Measurements from ENCODE around the gene GHR.

Gene GHR

DNA sequence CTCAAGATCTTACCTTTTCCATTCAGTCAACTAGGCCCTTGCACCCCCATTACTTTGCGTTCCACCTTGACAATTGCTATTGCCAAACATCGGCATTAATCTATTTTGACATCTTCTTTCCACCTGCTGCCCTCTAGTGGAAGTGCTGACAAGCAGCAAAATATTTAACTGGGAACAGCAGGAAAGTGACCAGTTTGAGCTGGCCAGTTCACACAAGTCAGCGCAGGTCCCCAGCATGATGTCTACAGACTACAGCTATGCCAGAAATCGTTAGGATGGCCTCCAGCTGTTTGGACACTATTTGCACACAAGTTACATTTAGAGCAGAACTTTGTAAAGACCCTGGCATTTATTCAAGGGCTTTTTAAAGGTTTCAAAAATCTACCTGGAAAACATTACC, 160.1 kb downstream of the GHR start:
- H3K4me3 Mint-ChIP-seq = no peak overlapping the region
- H3K36me3 Mint-ChIP-seq = no peaks in the 10 kb centered on the region
- no peaks in the 10 kb centered on the region for H3K4me1 Mint-ChIP-seq (ENCODE audit: low read depth)
- peaks cover 11% of the 10 kb centered on the region for H3K27me3 Mint-ChIP-seq
- no peak overlapping the region for H3K27ac Mint-ChIP-seq
- no peaks in the 10 kb centered on the region for H3K9me3 Mint-ChIP-seq (ENCODE audit: low read depth)

- Mint-ChIP-seq H3K27ac (no peak overlapping the region), H3K27me3 (peaks cover 11% of the 10 kb centered on the region), H3K4me3 (no peak overlapping the region), H3K36me3 (no peaks in the 10 kb centered on the region), H3K4me1 (ENCODE audit: low read depth) (no peaks in the 10 kb centered on the region), H3K9me3 (ENCODE audit: low read depth) (no peaks in the 10 kb centered on the region)
Observed at GRCh38 chr5:42586625-42587024, 163.4 kb downstream of the GHR start.

DNA sequence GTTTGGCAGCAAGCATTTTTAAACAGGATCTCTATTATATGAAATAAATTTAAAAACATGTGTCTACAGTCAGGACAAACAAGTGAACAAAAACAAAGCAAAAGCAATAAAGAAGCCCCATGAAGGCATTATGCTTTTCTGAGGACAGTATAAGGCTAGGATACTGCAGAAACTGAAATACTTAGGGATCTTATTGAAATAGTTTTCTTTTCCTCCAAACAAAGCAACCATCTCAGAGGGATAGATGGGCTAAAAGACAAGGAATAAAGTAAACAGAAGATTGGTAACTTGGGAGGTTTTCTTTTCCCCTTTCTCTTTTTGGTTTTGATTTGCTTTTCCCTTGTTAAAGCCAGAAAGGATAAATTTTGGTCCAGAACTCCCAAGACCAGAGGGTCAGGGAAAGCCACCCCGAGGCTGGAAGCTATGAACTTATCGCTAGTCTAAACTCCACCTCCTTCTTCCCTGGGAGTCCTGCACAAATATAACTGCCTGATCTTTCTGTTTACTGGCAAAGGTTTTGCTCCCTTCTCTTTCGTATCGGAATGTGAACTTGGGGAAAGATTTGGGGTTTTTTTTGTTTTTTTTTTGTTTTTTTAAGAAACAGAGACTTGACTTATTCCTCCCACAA, 164.0 kb downstream of the GHR start:
- no peaks in the 10 kb centered on the region for H3K9me3 Mint-ChIP-seq (ENCODE audit: low read depth)
- H3K27ac Mint-ChIP-seq = no peak overlapping the region
- H3K4me3 Mint-ChIP-seq = no peak overlapping the region
- no peaks in the 10 kb centered on the region for H3K4me1 Mint-ChIP-seq (ENCODE audit: low read depth)
- peaks cover 11% of the 10 kb centered on the region for H3K27me3 Mint-ChIP-seq
- no peaks in the 10 kb centered on the region for H3K36me3 Mint-ChIP-seq

DNA sequence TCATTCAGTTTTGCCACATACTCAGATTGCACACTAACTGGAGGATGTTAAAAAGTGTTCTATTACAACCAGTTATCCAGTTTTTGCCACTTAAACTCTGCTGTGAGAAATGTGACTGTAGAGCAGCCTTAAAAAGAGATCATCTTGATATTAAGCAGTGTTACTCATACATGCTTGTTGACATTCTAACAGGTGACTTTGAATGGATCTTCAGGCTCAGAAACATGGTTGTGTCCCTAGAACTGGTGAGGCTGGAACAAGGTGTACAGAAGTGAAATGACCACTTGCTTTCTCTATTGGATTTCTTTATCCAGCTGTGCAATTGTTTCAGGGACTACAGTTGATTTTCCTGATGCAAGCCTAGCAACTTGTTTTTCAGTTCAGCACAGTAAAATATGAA, 167.3 kb downstream of the GHR start:
- Mint-ChIP-seq H3K27me3 (peaks cover 18% of the 10 kb centered on the region), H3K27ac (no peak overlapping the region), H3K4me1 (ENCODE audit: low read depth) (no peaks in the 10 kb centered on the region), H3K4me3 (no peak overlapping the region), H3K36me3 (no peaks in the 10 kb centered on the region), H3K9me3 (ENCODE audit: low read depth) (no peaks in the 10 kb centered on the region)

GRCh38 chr5:42591015-42591414, 167.8 kb downstream of the GHR start:
- Mint-ChIP-seq H3K4me1 (ENCODE audit: low read depth) (no peaks in the 10 kb centered on the region), H3K36me3 (no peaks in the 10 kb centered on the region), H3K27ac (no peak overlapping the region), H3K27me3 (peaks cover 19% of the 10 kb centered on the region), H3K4me3 (no peak overlapping the region), H3K9me3 (ENCODE audit: low read depth) (no peaks in the 10 kb centered on the region)

DNA sequence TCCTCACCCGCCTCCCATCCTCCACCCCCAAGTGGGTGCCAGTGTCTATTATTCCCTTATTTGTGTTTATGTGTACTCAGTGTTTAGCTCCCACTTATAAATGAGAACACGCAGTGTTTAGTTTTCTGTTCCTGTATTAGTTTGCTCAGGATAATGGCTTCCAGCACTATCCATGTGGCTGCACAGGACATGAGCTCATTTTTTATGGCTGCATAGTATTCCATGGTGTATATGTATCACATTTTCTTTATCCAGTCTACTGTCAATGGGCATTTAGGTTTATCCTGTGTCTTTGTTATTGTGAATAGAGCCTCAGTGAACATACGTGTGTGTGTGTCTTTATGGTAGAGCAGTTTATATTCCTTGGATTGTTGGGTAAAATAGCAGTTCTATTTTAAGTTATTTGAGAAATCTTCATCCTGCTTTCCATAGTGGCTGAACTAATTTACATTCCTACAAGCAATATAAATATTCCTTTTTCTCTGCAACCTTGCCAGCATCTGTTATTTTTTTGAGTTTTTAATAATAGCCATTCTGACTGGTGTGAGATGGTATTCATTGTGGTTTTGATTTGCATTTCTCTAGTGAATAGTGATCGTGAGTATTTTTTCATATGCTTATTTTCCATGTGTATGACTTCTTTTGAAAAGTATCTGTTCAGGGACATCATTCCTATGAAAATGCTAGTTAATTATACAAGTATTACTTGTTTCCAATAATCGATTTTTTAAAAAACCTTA, 169.3 kb downstream of the GHR start:
- Mint-ChIP-seq H3K4me3 (no peak overlapping the region), H3K27ac (no peak overlapping the region), H3K36me3 (no peaks in the 10 kb centered on the region), H3K9me3 (ENCODE audit: low read depth) (no peaks in the 10 kb centered on the region), H3K4me1 (ENCODE audit: low read depth) (no peaks in the 10 kb centered on the region), H3K27me3 (peaks cover 14% of the 10 kb centered on the region)

GRCh38 chr5:42593591-42593990, 170.4 kb downstream of the GHR start:
- Mint-ChIP-seq H3K4me1 (ENCODE audit: low read depth) (no peaks in the 10 kb centered on the region), H3K27ac (no peak overlapping the region), H3K36me3 (no peaks in the 10 kb centered on the region), H3K9me3 (ENCODE audit: low read depth) (no peaks in the 10 kb centered on the region), H3K4me3 (no peak overlapping the region), H3K27me3 (peaks cover 12% of the 10 kb centered on the region)

DNA sequence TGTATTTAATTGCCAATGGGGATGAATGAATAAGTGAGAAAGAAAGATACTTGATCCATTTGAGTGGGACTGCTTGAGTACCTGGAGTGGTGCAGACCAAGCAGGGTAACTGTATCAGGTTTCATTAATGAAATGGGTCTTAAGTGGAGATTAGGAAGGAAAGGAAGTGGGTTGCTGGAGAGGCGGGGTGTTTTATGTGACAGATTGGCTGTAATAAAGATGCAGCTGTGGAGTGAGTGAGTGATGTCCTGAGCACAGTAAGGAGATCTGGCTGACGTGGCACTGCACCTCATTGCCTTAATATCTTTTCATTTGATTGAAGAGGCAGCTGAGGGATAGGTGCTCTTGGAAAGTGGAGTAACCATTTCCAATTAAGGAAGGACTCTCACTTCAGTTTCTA, 172.4 kb downstream of the GHR start:
- no peak overlapping the region for H3K4me3 Mint-ChIP-seq
- no peak overlapping the region for H3K27ac Mint-ChIP-seq
- H3K27me3 Mint-ChIP-seq = peaks cover 10% of the 10 kb centered on the region
- H3K36me3 Mint-ChIP-seq = no peaks in the 10 kb centered on the region
- H3K4me1 Mint-ChIP-seq (ENCODE audit: low read depth) = no peaks in the 10 kb centered on the region
- H3K9me3 Mint-ChIP-seq (ENCODE audit: low read depth) = no peaks in the 10 kb centered on the region

DNA sequence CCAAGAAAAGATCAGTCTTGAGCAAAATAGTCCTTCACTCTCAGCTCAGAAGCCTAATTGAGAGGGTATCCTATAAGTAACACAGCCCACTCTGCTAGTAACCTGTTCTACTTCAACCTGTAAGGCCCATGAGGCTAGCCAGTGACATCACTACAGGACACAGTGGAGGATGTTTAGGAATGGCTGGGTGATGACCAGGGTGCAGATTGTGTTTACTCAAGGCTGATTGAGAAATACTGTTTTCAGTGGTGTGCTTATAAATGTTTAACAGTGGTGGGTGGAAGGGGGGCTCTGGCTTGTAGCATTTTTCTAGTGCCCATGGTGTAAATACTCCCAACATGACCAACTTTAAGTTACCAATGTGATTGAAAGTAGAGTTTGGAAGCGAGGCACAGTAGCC, 173.6 kb downstream of the GHR start:
- no peak overlapping the region for H3K4me3 Mint-ChIP-seq

GRCh38 chr5:42597318-42597937, 174.2 kb downstream of the GHR start:
- Mint-ChIP-seq H3K27me3 (peaks cover 8% of the 10 kb centered on the region), H3K27ac (no peak overlapping the region), H3K9me3 (ENCODE audit: low read depth) (no peaks in the 10 kb centered on the region), H3K4me3 (no peak overlapping the region), H3K36me3 (no peaks in the 10 kb centered on the region), H3K4me1 (ENCODE audit: low read depth) (no peaks in the 10 kb centered on the region)

More for the DNA sequence above, 173.6 kb downstream of the GHR start:
- Mint-ChIP-seq H3K4me1 (ENCODE audit: low read depth) (no peaks in the 10 kb centered on the region), H3K9me3 (ENCODE audit: low read depth) (no peaks in the 10 kb centered on the region), H3K36me3 (no peaks in the 10 kb centered on the region), H3K27ac (no peak overlapping the region), H3K27me3 (peaks cover 10% of the 10 kb centered on the region)

DNA sequence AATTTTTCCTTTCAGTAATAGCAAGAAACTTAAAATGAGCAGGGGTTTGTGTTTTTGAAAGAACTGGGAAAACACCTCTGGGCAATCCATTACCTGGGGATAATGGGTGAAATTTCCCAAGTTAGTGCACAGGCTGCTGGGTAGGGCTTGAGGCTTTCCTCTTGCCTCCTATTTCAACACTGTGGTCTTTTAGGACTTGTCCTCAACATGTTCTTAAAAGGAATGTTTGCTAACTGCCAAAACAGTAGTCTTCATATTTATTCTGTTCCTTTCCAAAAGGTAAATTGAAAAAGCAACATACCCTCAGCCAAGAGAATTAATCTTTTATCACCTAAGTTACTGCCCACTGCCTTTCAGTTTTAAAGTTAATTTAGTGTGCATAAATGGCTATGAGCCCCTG, 175.1 kb downstream of the GHR start:
- Mint-ChIP-seq H3K4me1 (ENCODE audit: low read depth) (no peaks in the 10 kb centered on the region), H3K9me3 (ENCODE audit: low read depth) (no peaks in the 10 kb centered on the region), H3K4me3 (no peak overlapping the region), H3K27ac (no peak overlapping the region), H3K27me3 (peaks cover 4% of the 10 kb centered on the region), H3K36me3 (no peaks in the 10 kb centered on the region)

GRCh38 chr5:42599106-42599505, 175.9 kb downstream of the GHR start:
- Mint-ChIP-seq H3K36me3 (no peaks in the 10 kb centered on the region), H3K4me1 (ENCODE audit: low read depth) (no peaks in the 10 kb centered on the region), H3K4me3 (no peak overlapping the region), H3K27ac (no peak overlapping the region), H3K9me3 (ENCODE audit: low read depth) (no peaks in the 10 kb centered on the region), H3K27me3 (peaks cover 4% of the 10 kb centered on the region)

- no peak overlapping the region for H3K27ac Mint-ChIP-seq
- no peak overlapping the region for H3K4me3 Mint-ChIP-seq
- peaks cover 3% of the 10 kb centered on the region for H3K27me3 Mint-ChIP-seq
- H3K4me1 Mint-ChIP-seq (ENCODE audit: low read depth) = no peaks in the 10 kb centered on the region
- no peaks in the 10 kb centered on the region for H3K9me3 Mint-ChIP-seq (ENCODE audit: low read depth)
- no peaks in the 10 kb centered on the region for H3K36me3 Mint-ChIP-seq
Observed at GRCh38 chr5:42600441-42600840, 177.2 kb downstream of the GHR start.

DNA sequence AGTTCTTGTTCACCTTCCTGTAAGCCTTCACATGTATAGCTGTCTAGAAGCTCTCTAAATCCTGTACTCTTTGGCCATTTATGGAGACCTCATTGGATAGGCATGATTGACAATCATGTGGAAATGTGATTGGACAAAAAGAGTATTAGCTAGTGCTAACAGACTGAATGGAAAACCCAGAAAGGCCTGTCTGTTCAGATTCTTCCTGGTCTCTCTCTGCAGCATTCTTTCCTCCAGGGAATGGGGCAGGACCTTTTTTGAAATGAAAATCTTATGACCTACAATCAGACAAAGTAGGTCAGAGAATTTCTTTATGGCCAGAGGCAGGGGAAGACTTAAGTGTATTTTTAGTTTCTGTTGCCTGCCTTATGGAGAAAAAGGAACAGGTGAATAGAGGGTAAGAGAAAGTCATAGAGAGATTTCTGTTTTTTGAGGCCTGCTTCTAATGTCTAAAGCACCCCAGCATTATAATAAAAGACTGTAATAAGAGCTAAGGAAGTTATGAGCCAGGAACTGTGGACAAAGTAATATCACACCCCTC, 181.0 kb downstream of the GHR start:
- Mint-ChIP-seq H3K27me3 (peaks cover 13% of the 10 kb centered on the region), H3K4me1 (ENCODE audit: low read depth) (no peaks in the 10 kb centered on the region), H3K9me3 (ENCODE audit: low read depth) (no peaks in the 10 kb centered on the region), H3K36me3 (no peaks in the 10 kb centered on the region), H3K27ac (no peak overlapping the region), H3K4me3 (no peak overlapping the region)

DNA sequence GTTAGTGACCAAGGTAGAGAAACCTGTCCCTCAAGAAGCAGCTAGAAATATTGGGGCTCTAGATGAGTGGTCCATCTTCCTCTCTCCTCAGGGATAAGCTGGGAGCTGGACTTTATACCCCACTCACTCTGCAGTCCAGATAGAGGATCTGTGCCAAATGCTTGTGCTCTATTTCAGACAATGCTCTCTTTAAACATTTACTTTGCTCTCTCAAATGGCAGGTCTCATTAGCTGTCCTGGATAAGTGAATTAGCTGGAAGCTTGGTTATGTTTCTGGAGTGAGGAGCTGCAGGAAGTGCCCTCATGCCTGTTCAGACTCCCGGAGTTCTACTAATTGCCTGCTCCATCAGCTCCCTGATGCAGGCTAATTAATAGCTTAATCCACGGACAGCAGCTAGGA, 182.3 kb downstream of the GHR start:
- peaks cover 15% of the 10 kb centered on the region for H3K27me3 Mint-ChIP-seq
- no peaks in the 10 kb centered on the region for H3K9me3 Mint-ChIP-seq (ENCODE audit: low read depth)
- H3K4me3 Mint-ChIP-seq = no peak overlapping the region
- no peaks in the 10 kb centered on the region for H3K4me1 Mint-ChIP-seq (ENCODE audit: low read depth)
- no peak overlapping the region for H3K27ac Mint-ChIP-seq
- H3K36me3 Mint-ChIP-seq = no peaks in the 10 kb centered on the region

All from activated naive CD8-positive, alpha-beta T cell (primary cell).